HG03060 (cell line): ENCODE measurements around the gene ZNF564.
"Not testable (repeated sequence)": the region's sequence is repeated elsewhere in the genome, so short reads cannot be mapped to it uniquely, and the experiment has no call there.

ENCODE experiments used
- ATAC-seq: cut with Tn5 transposase; IDR thresholded peaks from one replicate; pipeline ENCODE4 v1.9.1; 2021; ENCODE audit warnings: low read depth, moderate number of reproducible peaks; ENCODE audit not compliant: unreplicated experiment

The ZNF564 gene

DNA sequence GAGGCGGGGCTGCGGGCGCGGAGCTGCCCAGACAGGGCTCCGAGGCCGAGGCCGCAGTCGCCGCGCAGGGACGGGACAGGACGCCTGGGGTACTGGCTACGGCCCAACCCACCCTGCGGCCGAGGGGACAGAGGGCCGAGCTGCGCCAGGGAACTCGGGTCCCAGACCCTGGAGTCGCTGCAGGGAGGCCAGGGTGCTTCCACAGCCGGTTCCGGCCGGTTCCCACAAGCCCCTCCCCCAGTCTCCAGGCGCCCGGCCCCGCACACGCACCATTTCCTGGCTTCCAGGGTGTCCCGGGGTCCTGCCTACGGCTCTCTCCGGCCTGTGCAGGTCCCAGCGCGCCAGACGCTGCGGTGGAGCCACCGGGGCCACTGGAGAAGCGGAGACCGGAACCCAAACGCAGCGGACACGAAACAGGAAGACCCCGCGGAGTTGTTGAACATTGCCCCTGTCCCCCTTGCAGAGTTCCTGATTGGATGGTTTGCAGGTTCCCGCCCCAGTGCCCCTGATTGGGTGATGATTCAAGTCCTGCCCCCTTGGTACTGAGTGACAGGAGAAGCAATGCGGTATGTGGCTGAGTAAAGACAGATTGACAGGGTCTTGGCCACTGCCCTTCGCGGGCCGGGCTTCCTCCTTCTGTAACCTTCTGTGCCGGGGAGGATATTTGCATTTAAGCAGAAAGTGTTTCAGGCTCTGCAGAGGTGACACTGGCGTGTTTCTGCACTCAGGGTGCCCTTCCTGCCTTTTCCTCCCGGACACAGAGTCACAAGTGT lies at the start of gene ZNF564:
Gene ZNF564, minus strand, starts transcription at position 423 of the 773 bp plus-strand sequence. Its CDS starts 150 bp downstream, at position 273.
- ATAC-seq: peak; percentile 97

DNA sequence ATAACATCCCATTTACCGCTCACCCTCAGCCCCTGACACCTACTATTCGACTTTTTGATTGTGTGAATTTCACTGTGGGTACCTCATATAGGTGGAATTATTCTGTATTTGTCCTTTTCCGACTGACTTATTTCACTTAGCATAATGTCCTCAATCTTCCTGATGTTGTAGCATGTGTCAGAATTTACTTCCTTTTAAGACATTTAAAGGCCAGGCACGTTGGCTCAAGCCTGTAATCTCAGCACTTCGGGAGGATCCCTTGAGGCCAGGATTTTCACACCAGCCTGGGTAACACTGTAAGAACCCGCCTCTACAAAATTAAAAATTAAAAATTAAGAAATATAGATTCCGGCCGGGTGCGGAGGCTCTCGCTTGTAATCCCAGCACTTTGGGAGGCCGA lies 46.3 kb upstream of the ZNF564 start:
- ATAC-seq: no peak

DNA sequence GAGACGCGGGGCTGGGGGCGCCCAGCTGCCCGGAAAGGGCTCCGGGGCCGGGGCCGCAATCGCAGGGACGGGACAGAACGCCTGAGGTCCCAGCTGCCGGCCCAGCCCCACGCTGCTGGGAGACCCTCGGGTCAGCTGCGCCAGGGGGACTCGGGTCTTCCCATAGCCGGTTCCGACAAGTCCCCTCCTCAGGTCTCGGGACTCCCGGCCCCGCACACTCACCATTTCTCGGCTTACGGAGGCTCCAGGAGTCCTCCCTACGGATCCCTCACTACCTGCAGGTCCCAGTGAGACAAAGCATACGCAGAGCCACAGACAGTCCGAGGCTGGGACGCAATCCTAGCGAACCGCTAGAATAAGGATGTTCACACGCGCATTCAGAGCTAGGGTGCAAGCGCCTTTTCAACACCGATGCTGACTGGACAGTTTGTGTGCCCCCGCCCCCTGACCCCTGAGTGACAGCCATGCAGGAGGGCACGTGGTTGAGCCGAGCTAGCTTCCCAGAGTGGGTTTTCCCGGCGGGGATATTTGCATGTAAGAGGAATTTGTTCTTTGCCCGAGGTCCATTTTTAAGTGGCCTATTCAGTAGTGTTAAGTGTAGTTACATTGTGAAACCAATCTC lies 45.8 kb upstream of the ZNF564 start:
- no peak for ATAC-seq

DNA sequence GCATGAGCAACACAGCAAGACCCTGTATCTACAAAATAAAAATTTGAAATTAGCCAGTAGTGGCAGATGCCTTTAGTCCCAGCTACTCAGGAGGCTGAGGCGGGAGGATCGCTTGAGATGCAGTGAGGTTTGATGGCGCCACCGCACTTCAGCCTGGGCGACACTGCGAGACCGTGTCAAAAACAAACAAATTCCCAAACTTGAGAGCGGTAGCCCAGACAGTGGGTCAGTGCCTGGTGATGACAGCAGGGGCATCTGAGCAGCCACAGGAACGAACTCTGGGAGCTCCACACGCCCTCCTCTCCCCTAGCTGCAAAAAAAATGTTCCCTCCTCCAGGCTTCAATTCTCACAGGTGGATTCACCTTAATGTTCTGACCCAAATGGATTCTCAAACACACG lies 45.2 kb upstream of the ZNF564 start:
- no peak for ATAC-seq

DNA sequence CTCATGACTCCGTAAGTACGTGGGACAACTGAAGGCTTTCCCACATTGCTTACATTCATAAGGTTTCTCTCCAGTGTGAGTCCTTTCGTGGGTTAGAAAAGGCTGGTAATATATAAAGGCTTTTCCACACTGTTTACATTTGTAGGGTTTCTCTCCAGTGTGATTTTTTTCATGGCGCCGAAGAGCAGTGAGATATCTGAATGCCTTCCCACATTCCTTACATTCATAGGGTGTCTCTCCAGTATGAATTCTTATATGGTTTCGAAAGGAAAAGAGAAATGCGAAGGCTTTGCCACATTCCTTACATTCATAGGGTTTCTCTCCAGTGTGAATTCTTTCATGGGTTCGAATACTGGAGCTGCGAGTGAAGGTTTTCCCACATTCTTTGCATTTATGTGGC lies 29.8 kb upstream of the ZNF564 start:
- no peak for ATAC-seq

DNA sequence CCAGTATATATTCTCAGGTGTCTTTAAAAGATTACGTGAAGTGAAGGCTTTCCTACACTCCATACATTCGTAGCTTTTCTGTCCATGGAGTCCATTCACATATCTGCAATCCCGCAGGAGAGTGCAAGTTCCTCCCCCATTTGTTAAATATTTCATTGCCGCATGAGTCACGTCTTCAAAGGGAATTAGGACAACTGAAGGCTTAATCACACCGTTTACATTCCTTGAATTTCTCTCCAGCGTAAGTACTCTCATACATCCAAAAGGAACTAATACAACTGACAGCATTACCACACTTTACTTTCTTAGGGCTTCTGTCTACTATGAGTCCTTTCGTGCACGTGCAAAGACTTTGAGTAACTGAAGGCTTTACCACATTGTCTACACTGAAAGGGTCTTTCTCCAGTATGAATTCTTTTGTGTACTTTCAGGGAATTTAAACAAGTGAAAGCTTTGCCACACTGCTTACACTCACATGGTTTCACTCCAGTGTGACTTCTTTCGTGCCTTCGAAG lies 29.0 kb upstream of the ZNF564 start:
- no peak for ATAC-seq

DNA sequence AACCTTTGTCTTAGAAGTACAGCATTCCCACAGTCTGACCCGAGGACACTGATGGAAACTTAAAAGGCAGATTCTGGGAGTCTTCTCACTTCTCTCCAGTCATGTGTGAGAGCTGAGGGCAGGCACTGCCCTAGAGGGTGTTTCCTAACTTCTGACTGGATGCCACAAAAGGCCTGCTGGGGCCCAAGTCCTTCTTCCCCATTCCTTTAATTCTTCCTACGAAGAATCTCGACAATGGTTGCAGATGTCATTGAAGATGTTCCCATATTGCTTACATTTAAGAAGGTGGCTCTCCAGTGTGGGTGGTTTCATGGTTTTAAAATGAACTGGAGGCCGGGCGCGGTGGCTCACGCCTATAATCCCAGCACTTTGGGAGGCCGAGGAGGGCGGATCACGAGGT lies 27.4 kb upstream of the ZNF564 start:
- ATAC-seq: no peak

DNA sequence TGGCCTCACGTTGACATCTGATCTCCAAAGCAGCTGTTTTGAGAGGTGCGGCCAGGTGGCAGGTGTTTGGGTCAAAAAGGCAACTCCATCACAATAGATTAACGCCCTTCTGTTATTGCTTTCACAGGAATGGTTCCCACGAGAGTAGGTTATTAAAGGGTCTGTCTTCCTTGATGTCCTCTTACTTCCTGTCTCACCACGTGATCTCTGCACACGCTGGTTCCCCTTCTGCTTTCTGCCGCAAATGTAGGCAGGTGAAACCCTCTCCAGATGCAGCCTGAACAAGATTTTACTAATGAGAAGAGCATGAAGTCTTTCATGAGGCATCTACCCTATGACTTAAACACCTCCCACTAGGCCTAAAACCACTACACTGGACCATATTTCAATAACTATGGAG lies 22.8 kb upstream of the ZNF564 start:
- ATAC-seq: no peak

DNA sequence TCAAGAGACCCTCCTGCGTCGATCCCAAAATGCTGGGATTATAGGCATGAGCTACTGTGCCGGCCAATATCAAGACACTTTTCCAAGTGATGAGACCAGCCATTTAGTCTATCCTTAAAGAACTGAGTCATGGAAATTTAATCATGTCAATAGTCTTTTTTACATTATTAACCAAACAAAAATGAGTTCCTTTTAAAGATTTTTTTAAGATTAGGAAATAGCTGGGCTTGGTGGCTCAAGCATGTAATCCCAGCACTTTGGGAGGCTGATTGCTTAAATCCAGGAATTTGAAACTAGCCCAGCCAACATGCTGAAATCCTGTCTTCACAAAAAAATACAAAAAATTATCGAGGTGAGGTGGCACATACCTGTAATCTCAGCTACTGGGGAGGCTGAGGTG lies 16.7 kb upstream of the ZNF564 start:
- ATAC-seq: no peak

DNA sequence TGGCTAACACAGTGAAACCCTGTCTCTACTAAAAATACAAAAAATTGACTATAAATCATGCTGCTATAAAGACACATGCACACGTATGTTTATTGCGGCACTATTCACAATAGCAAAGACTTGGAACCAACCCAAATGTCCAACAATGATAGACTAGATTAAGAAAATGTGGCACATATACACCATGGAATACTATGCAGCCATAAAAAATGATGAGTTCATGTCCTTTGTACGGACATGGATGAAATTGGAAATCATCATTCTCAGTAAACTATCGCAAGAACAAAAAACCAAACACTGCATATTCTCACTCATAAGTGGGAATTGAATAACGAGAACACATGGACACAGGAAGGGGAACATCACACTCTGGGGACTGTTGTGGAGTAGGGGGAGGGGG lies 15.1 kb upstream of the ZNF564 start:
- not testable (repeated sequence) for ATAC-seq

DNA sequence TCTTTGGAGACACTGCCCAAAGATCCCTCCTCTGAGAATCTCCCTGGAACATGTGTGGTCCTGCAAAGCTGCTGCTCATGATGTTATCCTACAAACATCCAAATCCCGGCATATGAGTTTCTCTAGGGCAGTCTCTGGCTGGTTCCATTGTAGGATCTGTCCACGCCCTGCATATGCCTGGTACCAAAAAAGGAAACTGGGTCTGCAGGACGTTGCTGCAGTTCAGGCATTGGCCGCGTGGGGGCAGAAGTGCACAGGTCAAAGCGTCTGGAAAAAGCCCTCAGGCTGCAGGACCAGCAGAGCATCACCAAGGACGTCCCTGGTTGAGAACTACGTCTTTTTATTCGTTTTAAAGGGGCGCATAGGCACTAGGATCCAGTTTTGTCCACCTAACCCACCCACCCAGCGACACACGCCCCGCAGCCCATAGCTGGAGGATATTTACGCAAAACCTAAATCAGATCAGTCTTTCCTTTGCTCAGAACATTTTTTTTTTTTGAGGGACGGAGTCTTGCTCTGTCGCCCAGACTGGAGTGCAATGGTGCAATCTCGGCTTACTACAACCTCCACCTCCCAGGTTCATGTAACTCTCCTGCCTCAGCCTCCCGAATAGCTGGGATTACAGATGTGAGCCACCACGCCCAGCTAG lies 12.9 kb upstream of the ZNF564 start:
- ATAC-seq: no peak

DNA sequence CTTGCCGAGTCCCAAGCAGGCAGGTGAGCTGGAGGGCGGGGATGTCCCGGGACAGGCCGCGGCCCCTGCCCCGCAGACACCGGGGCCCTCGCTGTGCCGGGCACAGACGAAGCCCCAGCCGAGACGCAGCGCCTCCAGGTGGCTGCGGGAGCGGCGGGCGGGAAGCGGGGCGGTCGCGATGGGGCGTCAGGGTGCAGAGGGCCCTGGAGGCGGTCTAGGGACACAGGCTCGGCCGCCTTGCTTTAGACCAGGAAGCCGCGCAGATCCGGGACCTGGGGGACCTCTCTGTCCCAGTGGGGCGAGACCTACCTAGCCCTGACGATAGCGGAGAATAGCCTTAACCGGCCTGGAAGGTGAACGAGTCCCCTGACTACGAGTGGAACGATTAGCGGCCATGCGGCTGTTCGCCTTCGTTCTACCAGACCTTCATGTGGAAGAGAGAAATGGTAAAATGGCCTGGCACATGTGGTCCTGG lies 4.2 kb upstream of the ZNF564 start:
- ATAC-seq: no peak

DNA sequence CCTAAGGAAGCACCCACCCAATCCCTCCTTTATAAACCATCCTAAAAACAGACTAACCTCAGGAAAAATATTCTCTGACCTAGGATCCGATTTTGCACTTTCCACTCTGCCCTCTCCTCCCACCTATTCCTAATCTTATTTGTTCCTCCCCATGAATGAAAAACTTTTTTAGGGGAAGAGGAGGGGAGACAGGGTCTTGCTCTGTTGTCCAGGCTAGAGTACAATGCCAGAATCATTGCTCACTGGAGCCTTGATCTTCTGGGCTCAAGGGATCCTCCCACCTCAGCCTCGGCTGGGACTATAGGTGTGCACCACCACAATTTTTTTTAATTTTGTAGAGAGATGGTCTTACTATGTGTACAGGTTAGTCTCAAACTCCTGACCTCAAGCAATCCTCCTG lies 4.4 kb downstream of the ZNF564 start:
- no peak for ATAC-seq

DNA sequence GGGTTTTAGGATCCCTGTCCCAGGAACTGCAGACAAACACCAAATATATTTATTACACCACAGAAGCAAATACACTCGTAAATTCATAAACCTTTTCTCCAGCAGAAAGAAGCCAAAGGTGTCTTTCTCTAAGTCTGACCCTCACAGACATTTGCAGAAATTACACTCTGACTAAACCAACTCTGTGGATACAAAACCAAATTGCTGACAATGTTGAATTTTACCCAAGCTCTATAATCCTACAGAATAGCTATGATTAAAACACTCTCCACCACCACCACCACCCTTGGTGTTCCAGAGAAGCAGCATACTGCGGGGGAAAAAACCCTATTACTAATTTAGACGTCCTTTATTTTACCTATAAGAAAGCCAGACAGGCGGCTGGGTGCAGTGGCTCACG lies 5.2 kb downstream of the ZNF564 start:
- no peak for ATAC-seq

DNA sequence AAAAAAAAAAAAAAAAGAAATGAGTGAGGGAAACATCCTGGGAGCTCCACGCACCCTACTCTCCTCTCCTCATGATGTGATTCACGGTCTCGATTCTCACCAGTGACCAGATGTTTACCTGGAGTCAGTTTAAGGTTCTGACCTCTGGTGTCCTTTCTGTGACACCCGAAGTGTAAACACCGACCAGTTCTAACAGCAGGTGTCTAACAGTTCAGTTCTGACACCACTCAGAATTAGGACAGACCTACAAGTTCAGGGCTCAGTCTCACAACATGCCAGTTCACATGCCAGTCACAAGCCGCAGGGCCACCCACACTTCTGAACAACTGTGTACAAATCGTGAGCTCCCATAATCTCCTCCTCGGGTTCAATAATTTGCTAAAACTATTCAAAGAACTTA lies 6.0 kb downstream of the ZNF564 start:
- ATAC-seq: no peak

DNA sequence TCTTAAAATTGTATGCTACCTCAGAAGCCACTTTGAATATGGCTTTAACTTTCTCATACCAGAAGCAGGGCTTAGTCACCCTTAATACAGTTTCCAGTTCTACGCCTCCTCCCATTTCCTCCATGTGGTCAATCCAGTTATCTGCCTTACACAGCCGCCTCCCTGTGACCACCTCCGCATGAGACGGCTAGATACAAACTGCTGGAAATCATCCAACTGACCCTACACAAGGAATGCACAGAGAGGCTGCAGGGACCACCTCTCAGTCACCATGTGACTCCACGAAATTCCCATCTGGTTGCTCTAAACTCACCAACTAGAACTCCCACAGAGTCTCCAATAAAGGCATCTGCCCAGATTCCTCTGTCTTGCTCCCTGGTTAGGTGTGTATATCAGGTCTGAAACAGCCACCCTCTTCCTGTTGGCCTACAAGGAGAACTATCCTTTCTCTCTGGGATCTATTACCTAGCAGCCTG lies 6.8 kb downstream of the ZNF564 start:
- ATAC-seq: no peak

DNA sequence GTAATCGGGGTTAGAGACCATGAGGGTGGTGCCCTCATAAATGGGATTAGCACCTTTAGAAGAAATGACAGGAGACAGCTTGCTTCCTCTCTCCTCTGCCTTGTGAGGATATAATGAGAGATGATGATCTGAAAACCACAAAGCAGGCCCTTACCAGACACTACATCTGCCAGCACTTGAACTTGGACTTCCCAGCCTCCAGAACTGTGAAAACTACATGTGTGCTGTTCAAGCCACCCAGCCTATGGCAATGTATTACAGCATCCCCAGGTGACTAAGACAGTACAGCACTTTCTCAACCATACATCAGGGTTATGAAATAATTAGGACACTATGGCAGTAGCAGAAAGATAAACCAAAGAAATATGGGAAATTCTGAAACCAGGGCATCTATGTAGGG lies 7.4 kb downstream of the ZNF564 start:
- ATAC-seq: no peak

DNA sequence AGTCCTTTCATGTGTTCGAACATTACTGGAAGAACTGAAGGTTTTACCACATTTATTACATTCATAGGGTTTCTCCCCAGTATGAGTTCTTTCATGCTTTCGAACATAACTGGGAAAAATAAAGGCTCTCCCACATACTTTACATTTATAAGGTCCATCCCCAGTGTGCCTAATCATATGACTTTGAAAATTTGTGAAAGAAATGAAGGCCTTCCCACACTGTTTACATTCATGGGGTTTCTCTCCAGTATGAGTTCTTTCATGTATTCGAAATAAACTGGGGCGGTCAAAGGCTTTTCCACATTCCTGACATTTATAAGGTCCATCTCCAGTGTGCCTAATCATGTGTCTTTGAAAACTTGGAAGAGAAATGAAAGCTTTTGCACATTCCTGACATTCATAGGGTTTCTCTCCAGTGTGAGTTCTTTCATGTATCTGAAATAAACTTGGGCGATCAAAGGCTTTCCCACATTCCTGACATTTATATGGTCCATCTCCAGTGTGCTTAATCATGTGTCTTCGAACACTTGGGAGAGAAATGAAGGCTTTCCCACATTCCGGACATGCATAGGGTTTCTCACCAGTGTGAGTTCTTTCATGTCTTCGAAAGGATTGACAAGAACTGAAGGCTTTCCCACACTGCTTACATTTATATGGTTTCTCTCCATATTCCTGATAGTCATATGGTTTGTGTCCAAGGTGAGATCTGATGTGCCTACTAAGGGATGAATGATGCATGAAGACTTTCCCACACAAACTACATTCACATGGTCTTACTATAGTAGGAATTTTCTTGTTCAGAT lies 24.0 kb downstream of the ZNF564 start:
- no peak for ATAC-seq

DNA sequence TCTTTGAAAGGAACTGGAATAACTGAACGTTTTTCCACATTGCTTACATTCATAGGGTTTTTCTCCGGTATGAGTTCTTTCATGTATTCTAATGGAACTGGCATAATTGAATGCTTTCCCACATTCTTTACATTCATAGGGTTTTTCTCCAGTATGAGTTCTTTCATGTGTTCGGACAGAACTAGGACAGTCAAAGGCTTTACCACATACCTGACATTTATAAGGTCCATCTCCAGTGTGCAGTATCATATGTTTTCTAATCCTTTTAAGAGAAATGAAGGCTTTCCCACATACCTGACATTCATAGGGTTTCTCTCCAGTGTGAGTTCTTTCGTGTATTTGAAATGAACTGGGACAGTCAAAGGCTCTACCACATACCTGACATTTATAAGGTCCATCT lies 24.7 kb downstream of the ZNF564 start:
- ATAC-seq: no peak

DNA sequence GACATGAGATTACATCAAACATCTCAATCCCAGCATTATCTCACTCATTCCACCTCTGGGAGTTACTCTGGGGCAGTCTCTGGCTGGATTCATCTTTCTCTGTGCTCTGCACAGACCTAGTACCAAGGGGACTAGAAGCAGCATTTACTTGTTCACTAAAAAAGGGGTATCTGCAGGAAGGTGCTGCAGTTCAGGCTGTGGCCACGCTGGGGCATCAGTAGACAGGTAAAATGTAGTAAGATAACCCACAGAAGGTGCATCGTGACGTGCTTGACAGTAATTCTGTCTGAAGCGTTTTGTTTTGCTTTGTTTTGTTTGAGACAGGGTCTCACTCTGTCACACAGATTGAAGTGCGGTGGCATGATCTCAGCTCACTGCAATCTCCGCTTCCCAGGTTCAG lies 29.3 kb downstream of the ZNF564 start:
- ATAC-seq: no peak
